ENCODE results near the gene ZFP91. TPM values are rescaled to one million over a fixed set of nuclear protein-coding genes. Genes with fewer than 3 reads are reported as not detected.

The ZFP91 gene
- total and polyA plus RNA-seq, 2 experiments from 2014 or later, result 10.2 to 30.0 TPM

GRCh38 chr11:58531865-58532341, 47.0 kb upstream of the ZFP91 start:
- Histone ChIP-seq H3K27ac (ENCODE audit: low read depth) (no peak overlapping the region), H3K36me3 (ENCODE audit: insufficient read depth) (no peaks in the 10 kb centered on the region), H3K27me3 (ENCODE audit: insufficient read depth) (no peaks in the 10 kb centered on the region), H3K4me1 (ENCODE audit: insufficient read depth) (no peaks in the 10 kb centered on the region), H3K9me2 (ENCODE audit: insufficient read depth) (no peaks in the 10 kb centered on the region), H3K4me3 (no peak overlapping the region), H2AFZ (no peak overlapping the region), H4K20me1 (replicated peaks; ENCODE audit: insufficient read depth) (no peaks in the 10 kb centered on the region), H3F3A (replicated peaks; ENCODE audit: low read depth) (no peaks in the 10 kb centered on the region), H3K79me2 (replicated peaks; ENCODE audit: insufficient read depth) (no peaks in the 10 kb centered on the region), H3K4me2 (no peak overlapping the region)
- Mint-ChIP-seq H3K27me3 (ENCODE audit: insufficient read depth, low read depth, poor library complexity) (no peaks in the 10 kb centered on the region), H3K36me3 (ENCODE audit: low read depth) (peaks cover 33% of the 10 kb centered on the region), H3K27ac (no peak overlapping the region), H3K4me3 (no peak overlapping the region), H3K4me1 (no peaks in the 10 kb centered on the region), H3K9me3 (peaks cover 26% of the 10 kb centered on the region)
- TF ChIP-seq NANOG (IDR thresholded peaks at IDR 0.05; ENCODE audit: borderline replicate concordance), result no peak
- no peak for TF ChIP-seq EZH2 (IDR thresholded peaks at IDR 0.05; ENCODE audit: low read depth, unreplicated experiment)
- no peak for TF ChIP-seq ETS1 (IDR thresholded peaks at IDR 0.05)
- no peak for TF ChIP-seq CREB1 (CRISPR knock-in tag; IDR thresholded peaks at IDR 0.05; ENCODE audit: low read depth)
- TF ChIP-seq ZNF114 (CRISPR knock-in tag; IDR thresholded peaks at IDR 0.05), result no peak
- no peak for TF ChIP-seq POLR2AphosphoS5 (IDR thresholded peaks at IDR 0.05; ENCODE audit: low read depth)
- ATAC-seq, result no peak
- DNase-seq (ENCODE audit: low spot score), result no peak

- H3F3A ChIP-seq (replicated peaks; ENCODE audit: low read depth), result no peaks in the 10 kb centered on the region
- no peaks in the 10 kb centered on the region for H3K4me1 Mint-ChIP-seq
- H3K36me3 ChIP-seq (ENCODE audit: insufficient read depth), result no peaks in the 10 kb centered on the region
- TF ChIP-seq ZNF462 (CRISPR knock-in tag; IDR thresholded peaks at IDR 0.05) (no peak), ETS1 (IDR thresholded peaks at IDR 0.05) (no peak), JUNB (IDR thresholded peaks at IDR 0.05; ENCODE audit: unreplicated experiment) (no peak), EZH2phosphoT487 (IDR thresholded peaks at IDR 0.05; ENCODE audit: unreplicated experiment) (no peak)
- TF ChIP-seq, protein P1, sequence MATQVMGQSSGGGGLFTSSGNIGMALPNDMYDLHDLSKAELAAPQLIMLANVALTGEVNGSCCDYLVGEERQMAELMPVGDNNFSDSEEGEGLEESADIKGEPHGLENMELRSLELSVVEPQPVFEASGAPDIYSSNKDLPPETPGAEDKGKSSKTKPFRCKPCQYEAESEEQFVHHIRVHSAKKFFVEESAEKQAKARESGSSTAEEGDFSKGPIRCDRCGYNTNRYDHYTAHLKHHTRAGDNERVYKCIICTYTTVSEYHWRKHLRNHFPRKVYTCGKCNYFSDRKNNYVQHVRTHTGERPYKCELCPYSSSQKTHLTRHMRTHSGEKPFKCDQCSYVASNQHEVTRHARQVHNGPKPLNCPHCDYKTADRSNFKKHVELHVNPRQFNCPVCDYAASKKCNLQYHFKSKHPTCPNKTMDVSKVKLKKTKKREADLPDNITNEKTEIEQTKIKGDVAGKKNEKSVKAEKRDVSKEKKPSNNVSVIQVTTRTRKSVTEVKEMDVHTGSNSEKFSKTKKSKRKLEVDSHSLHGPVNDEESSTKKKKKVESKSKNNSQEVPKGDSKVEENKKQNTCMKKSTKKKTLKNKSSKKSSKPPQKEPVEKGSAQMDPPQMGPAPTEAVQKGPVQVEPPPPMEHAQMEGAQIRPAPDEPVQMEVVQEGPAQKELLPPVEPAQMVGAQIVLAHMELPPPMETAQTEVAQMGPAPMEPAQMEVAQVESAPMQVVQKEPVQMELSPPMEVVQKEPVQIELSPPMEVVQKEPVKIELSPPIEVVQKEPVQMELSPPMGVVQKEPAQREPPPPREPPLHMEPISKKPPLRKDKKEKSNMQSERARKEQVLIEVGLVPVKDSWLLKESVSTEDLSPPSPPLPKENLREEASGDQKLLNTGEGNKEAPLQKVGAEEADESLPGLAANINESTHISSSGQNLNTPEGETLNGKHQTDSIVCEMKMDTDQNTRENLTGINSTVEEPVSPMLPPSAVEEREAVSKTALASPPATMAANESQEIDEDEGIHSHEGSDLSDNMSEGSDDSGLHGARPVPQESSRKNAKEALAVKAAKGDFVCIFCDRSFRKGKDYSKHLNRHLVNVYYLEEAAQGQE (IDR thresholded peaks at IDR 0.05; ENCODE audit: unreplicated experiment), result no peak
- no peak overlapping the region for H3K27ac Mint-ChIP-seq
- no peak for DNase-seq (ENCODE audit: low spot score)
- H3K9me2 ChIP-seq (ENCODE audit: insufficient read depth), result peaks cover 4% of the 10 kb centered on the region; the same call in 1 of the 2 replicates
- no peaks in the 10 kb centered on the region for H3K36me3 Mint-ChIP-seq (ENCODE audit: low read depth)
- no peak overlapping the region for H3K27ac ChIP-seq (ENCODE audit: low read depth)
- H3K4me2 ChIP-seq, result no peak overlapping the region
- no peaks in the 10 kb centered on the region for H3K27me3 ChIP-seq (ENCODE audit: insufficient read depth)
- no peak overlapping the region for H3K4me3 Mint-ChIP-seq
- no peak for ATAC-seq
- H2AFZ ChIP-seq, result no peak overlapping the region
- no peaks in the 10 kb centered on the region for H3K9me3 Mint-ChIP-seq
- H3K79me2 ChIP-seq (replicated peaks; ENCODE audit: insufficient read depth), result no peaks in the 10 kb centered on the region
- no peaks in the 10 kb centered on the region for H3K4me1 ChIP-seq (ENCODE audit: insufficient read depth)
- H3K27me3 Mint-ChIP-seq (ENCODE audit: insufficient read depth, low read depth, poor library complexity), result no peaks in the 10 kb centered on the region
- no peak overlapping the region for H3K4me3 ChIP-seq
- no peaks in the 10 kb centered on the region for H4K20me1 ChIP-seq (replicated peaks; ENCODE audit: insufficient read depth)
These were observed 32.0 kb upstream of the ZFP91 start for GRCh38 chr11:58546841-58547240.
